Panc1 (cell line): ENCODE data around the gene RND1. TPM values are rescaled to one million over a fixed set of nuclear protein-coding genes. Genes with fewer than 3 reads are reported as not detected.

Experiments used
- ATAC-seq: fragments of 200-7000 bp; cut with Tn5 transposase; 2 replicates; pipeline ENCODE4 v1.9.1; 2020; ENCODE audit warnings: mild to moderate bottlenecking, moderate library complexity
- BruUV-seq: library from RNA; stranded (reverse); fragments of 400-500 nt; replicated peaks from 2 replicates; lab custom pipeline; 2021; lab: Mats Ljungman, UMichigan
- CTCF ChIA-PET: fragments of 300-600 bp; sonication (Branson Sonifier 250); formaldehyde crosslinking; loops from one replicate; lab custom pipeline; 2022; ENCODE audit warnings: antibody characterized with exemption; lab: Charles Lee
- POLR2A ChIA-PET: fragments of 300-600 bp; sonication (Branson Sonifier 250); formaldehyde crosslinking; loops from one replicate; lab custom pipeline; 2022; ENCODE audit warnings: antibody characterized with exemption; lab: Charles Lee
- DNase-seq: peaks from one replicate; pipeline ENCODE4 v3.0.0-alpha.2; 2010; ENCODE audit warnings: low read depth, low spot score
- H3K27ac ChIP-seq: 2 replicates; pipeline ENCODE4 v1.5.1; 2011; ENCODE audit warnings: mild to moderate bottlenecking, low read length, inconsistent platforms
- H3K27me3 ChIP-seq: fragments of 200-500 bp; sonication (Bioruptor generic); 2 replicates; pipeline ENCODE4 v1.6.0; 2014; ENCODE audit warnings: low read length, inconsistent platforms; ENCODE audit not compliant: control insufficient read depth, insufficient read depth
- H3K36me3 ChIP-seq: fragments of 200-500 bp; sonication (Bioruptor generic); 2 replicates; pipeline ENCODE4 v1.5.1; 2014; ENCODE audit warnings: inconsistent platforms, mild to moderate bottlenecking, low read length, moderate library complexity; ENCODE audit not compliant: control insufficient read depth, insufficient read depth
- H3K4me1 ChIP-seq: 2 replicates; pipeline ENCODE4 v1.5.1; 2011; ENCODE audit warnings: inconsistent platforms, mild to moderate bottlenecking, low read length, moderate library complexity; ENCODE audit not compliant: control insufficient read depth, insufficient read depth
- H3K4me3 ChIP-seq, 2 experiments: 2 replicates each; pipeline ENCODE4 v1.5.1; 2011 to 2012; ENCODE audit warnings: low read depth in 2 of 2, low read length in 2 of 2, mild to moderate bottlenecking in 2 of 2, inconsistent platforms in 1 of 2, moderate library complexity in 1 of 2
- H3K9me3 ChIP-seq: fragments of 200-500 bp; sonication (Bioruptor generic); 2 replicates; pipeline ENCODE4 v1.5.1; 2014; ENCODE audit warnings: low read depth, mild to moderate bottlenecking, inconsistent platforms, low read length, moderate library complexity; ENCODE audit not compliant: control insufficient read depth, insufficient read depth
- CTCF ChIP-seq: fragments of 450-650 bp; IDR thresholded peaks from 2 replicates; pipeline ENCODE4 v1.5.1; 2017; ENCODE audit warnings: mild to moderate bottlenecking
- POLR2AphosphoS5 ChIP-seq: IDR thresholded peaks from 2 replicates; pipeline ENCODE4 v1.6.1; 2012; ENCODE audit warnings: mild to moderate bottlenecking, low read depth, low read length, moderate library complexity
- REST ChIP-seq, 2 experiments: IDR thresholded peaks; 2 replicates each; pipeline ENCODE4 v1.6.1; 2011 to 2012; ENCODE audit warnings: low read depth in 2 of 2, control low read depth in 1 of 2, low read length in 1 of 2, mild to moderate bottlenecking in 1 of 2, moderate library complexity in 1 of 2; ENCODE audit not compliant: insufficient read depth in 1 of 2
- SIN3A ChIP-seq: IDR thresholded peaks from 2 replicates; pipeline ENCODE4 v1.6.1; 2012; ENCODE audit warnings: low read depth, mild to moderate bottlenecking, low read length, moderate library complexity, borderline replicate concordance; ENCODE audit not compliant: insufficient read depth
- TCF7L2 ChIP-seq: IDR thresholded peaks from 2 replicates; pipeline ENCODE4 v1.6.1; 2011; ENCODE audit warnings: mild to moderate bottlenecking, low read depth, low read length, inconsistent platforms
- in situ Hi-C: cut with HindIII; loops from 2 replicates; pipeline ENCODE4 v1.10.0; 2016; ENCODE audit warnings: low sequenced_read_pairs, low pct_unique_long_range_greater_than_20kb
- intact Hi-C: fragments of 100-400 bp; cut with micrococcal nuclease; formaldehyde crosslinking; loops from one replicate; pipeline ENCODE4 v1.10.0; 2022; ENCODE audit not compliant: unreplicated experiment
- total RNA-seq: library from RNA; stranded (reverse); gene quantifications from one replicate; pipeline ENCODE4 v1.2.1, GENCODE V29; 2021; ENCODE audit not compliant: unreplicated experiment

The RND1 gene
- total RNA-seq, 1 experiment from 2014 or later: 0.44 TPM

GRCh38 chr12:48859607-48860006, 6.1 kb downstream of the RND1 start:
- Histone ChIP-seq H3K4me1 (no peaks in the 10 kb centered on the region), H3K36me3 (no peaks in the 10 kb centered on the region), H3K4me3 (no peak overlapping the region), H3K27ac (no peak overlapping the region), H3K27me3 (peaks cover 5% of the 10 kb centered on the region), H3K9me3 (no peaks in the 10 kb centered on the region)
- DNase-seq (no peak), ATAC-seq (no peak)
- BruUV-seq: no TSS peak
- POLR2A ChIA-PET: no interaction called here
- TF ChIP-seq POLR2AphosphoS5 (no peak), REST (IDR thresholded peaks at IDR 0.05; ENCODE audit: insufficient read depth in 1 of 2, low read depth in 2 of 2, low read length in 1 of 2) (no peak), TCF7L2 (no peak), SIN3A (no peak), CTCF (no peak)
- in situ Hi-C loops (no loop called here), intact Hi-C loops (no loop called here)
- CTCF ChIA-PET: interaction anchor here (1.0 kb wide), 1 partner anchor 128 kb away, joined by 3 read pairs; no protein-coding TSS in a partner anchor

- BruUV-seq: no TSS peak
- no peaks in the 10 kb centered on the region for H3K9me3 ChIP-seq
- no peak for TF ChIP-seq SIN3A
- TF ChIP-seq TCF7L2: no peak
- TF ChIP-seq CTCF: no peak
- no peak for TF ChIP-seq POLR2AphosphoS5
- no peak for TF ChIP-seq REST (IDR thresholded peaks at IDR 0.05; ENCODE audit: insufficient read depth in 1 of 2, low read depth in 2 of 2, low read length in 1 of 2)
- intact Hi-C loops (no loop called here), in situ Hi-C loops (no loop called here)
- ChIA-PET CTCF (interaction anchor here (0.8 kb wide), 1 partner anchor 119 kb away, joined by 4 read pairs; no protein-coding TSS in a partner anchor), POLR2A (no interaction called here)
- DNase-seq (no peak), ATAC-seq (no peak)
- H3K27ac ChIP-seq: no peak overlapping the region
- H3K4me1 ChIP-seq: no peaks in the 10 kb centered on the region; the same call in 1 of the 2 replicates
- H3K27me3 ChIP-seq: 0 out of 2 replicates have a peak, but pooled peaks cover under 1% of the 10 kb centered on the region
- H3K36me3 ChIP-seq: no peaks in the 10 kb centered on the region
- no peak overlapping the region for H3K4me3 ChIP-seq
Measured at GRCh38 chr12:48858043-48858442, 7.6 kb downstream of the RND1 start.
